Measurements from ENCODE around the gene RAB36.

Gene RAB36

DNA sequence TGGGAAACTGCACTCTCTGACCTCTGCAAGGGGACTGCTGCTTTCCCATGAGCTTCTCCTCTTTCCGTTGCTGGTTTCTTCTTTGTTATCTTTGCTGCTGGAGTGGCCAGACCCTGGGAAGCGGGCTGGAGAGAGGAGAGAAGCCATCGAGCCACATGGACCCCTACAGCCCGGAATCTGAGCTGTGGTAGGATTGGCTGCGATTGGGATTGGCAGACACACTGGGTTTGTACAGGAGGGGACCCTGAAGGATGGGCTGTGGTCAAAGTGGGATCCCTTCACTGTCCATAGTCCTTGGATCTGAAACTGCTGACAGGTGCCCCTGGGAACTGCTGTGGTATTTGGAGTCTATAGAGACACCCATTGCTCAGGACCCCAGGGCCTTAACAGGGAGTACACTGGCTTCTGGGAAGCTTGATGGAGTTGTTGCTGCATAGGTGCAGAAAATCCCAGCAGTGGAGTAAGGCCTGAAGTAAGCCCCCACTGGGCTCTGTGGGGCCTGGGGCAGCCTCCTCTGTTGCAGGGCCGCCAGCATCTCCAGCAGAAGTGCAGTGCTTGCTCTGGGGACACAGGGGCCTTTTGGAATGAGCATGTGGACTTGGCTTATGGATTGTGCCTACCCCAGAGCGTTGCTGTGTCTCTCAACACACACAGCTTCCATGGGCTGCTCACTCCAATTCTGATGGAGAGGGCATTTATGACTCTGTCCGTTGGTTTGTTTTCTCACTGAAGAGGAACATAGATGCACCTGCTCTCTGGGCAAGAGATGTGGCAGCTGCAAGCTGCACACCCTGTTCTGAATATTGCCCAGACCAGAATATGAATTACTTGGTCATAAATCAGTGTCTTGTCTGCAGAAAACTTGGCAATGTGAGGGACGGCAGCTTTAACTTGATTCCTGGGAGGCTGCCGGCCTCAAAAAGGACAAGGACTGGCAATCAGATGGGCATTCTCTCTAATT, 67.1 kb downstream of the RAB36 start:
- no peak overlapping the region for H3K4me3 ChIP-seq (ENCODE audit: low read length)
- H3K27me3 ChIP-seq (ENCODE audit: control insufficient read depth, insufficient read depth, low read length), result no peaks in the 10 kb centered on the region
- peaks cover 2% of the 10 kb centered on the region; the same call in 1 of the 2 replicates for H3K4me1 ChIP-seq (ENCODE audit: control insufficient read depth, insufficient read depth, low read length)
- DNase-seq (ENCODE audit: low read depth, low spot score), result no peak
- no peaks in the 10 kb centered on the region for H3K9me3 ChIP-seq (ENCODE audit: control insufficient read depth, insufficient read depth, low read length)
- no peaks in the 10 kb centered on the region for H3K36me3 ChIP-seq (ENCODE audit: control insufficient read depth, insufficient read depth, low read length)
- no peak overlapping the region for H3K27ac ChIP-seq (ENCODE audit: low read length)
- no CpG with 5 or more reads among the region's 10 CpGs for WGBS (ENCODE audit: insufficient coverage, insufficient read length)

DNA sequence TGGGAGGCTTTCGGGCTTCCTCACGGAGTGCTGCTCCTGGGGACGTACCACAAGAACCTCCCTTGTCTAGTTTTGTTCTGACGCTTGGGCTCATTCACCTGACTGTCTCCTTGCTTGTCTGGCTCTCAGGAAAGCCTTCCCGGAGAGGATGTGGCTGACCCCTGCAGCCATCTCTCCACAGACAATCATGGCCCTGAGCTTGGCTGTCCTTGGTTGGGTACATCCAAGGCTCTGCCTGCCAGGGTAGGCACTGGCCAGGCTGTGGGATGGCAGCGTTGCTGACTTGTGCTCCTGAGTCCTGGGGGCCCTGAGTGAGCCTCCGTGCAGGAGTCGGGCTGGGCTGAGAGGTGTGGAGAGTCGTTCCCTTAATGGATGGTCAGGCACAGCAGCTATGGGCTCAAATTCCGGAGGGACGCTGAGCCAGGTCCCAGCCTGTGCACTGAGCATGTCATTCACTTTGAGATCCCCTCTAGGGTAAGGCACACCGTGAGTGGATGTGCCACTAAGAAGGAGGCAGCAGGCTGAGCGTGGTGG, 67.8 kb downstream of the RAB36 start:
- H3K9me3 ChIP-seq (ENCODE audit: control insufficient read depth, insufficient read depth, low read length), result no peaks in the 10 kb centered on the region
- H3K27ac ChIP-seq (ENCODE audit: low read length), result no peak overlapping the region

GRCh38 chr22:23213581-23214334, 68.5 kb downstream of the RAB36 start:
- DNase-seq (ENCODE audit: low read depth, low spot score), result no peak
- no CpG with 5 or more reads among the region's 11 CpGs for WGBS (ENCODE audit: insufficient coverage, insufficient read length)
- no peak overlapping the region for H3K27ac ChIP-seq (ENCODE audit: low read length)
- H3K27me3 ChIP-seq (ENCODE audit: control insufficient read depth, insufficient read depth, low read length), result no peaks in the 10 kb centered on the region
- peaks cover 3% of the 10 kb centered on the region; the same call in 1 of the 2 replicates for H3K36me3 ChIP-seq (ENCODE audit: control insufficient read depth, insufficient read depth, low read length)
- no peaks in the 10 kb centered on the region for H3K9me3 ChIP-seq (ENCODE audit: control insufficient read depth, insufficient read depth, low read length)
- H3K4me1 ChIP-seq (ENCODE audit: control insufficient read depth, insufficient read depth, low read length), result peaks cover 8% of the 10 kb centered on the region
- H3K4me3 ChIP-seq (ENCODE audit: low read length), result no peak overlapping the region

More for the DNA sequence above, 67.8 kb downstream of the RAB36 start:
- DNase-seq (ENCODE audit: low read depth, low spot score), result no peak
- Histone ChIP-seq H3K27me3 (ENCODE audit: control insufficient read depth, insufficient read depth, low read length) (no peaks in the 10 kb centered on the region), H3K36me3 (ENCODE audit: control insufficient read depth, insufficient read depth, low read length) (no peaks in the 10 kb centered on the region), H3K4me1 (ENCODE audit: control insufficient read depth, insufficient read depth, low read length) (peaks cover 4% of the 10 kb centered on the region; the same call in 1 of the 2 replicates), H3K4me3 (ENCODE audit: low read length) (no peak overlapping the region)
- WGBS (ENCODE audit: insufficient coverage, insufficient read length), result no CpG with 5 or more reads among the region's 13 CpGs
